GM23338 (cell line): ENCODE results near the gene YIPF3.

ENCODE experiments used
- EZH2 ChIP-seq: fragments of 200-600 bp; sonication (generic); IDR thresholded peaks from one replicate; pipeline ENCODE4 v1.8.0; 2017; ENCODE audit warnings: antibody characterized with exemption, mild to moderate bottlenecking, low read depth; ENCODE audit not compliant: unreplicated experiment
- POLR2AphosphoS5 ChIP-seq: IDR thresholded peaks from 2 replicates; pipeline ENCODE4 v1.6.1; 2016; ENCODE audit warnings: antibody characterized with exemption, low read depth
- TF ChIP-seq, protein P1 (sequence below), 2 experiments: fragments of 200-600 bp in 1 of 2; sonication (generic) in 1 of 2; conservative IDR thresholded peaks; 2 replicates each; pipeline versions ENCODE4 v1.5.1 to v1.6.1; 2016 to 2017; ENCODE audit warnings: antibody characterized with exemption in 2 of 2, low read depth in 2 of 2, mild to moderate bottlenecking in 2 of 2, moderate library complexity in 1 of 2

DNA sequence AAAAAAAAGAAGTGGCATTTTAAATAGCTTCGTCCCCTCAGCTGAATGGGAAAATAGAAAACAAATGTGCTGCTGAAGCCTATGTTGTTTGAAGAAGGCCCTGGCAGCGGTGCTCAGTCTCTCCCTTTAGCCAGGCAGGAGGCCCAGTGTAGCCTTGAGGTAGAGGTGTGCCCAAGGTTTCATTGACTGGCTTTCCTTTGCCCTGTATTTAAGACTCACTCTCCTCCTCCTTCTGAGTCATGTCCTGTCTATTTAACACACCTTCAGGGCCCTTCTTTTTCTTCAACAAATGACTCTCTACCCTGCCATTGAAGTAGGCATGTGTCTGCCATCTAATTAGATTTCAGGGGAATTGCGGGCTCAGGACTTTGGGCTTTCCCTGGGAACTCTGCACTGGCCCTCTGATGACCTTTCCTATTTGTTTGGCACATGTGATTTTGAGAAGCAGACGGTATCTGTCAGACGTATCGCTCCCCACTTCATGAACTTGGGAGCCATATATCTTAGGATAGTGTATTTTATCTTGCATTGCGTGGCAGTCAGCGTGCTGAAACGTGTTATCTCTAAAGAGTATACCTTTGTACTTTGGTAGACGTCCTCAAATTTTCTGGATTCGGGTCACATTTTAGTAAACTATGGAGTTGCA lies 35.0 kb downstream of the YIPF3 start:
- TF ChIP-seq, protein P1, sequence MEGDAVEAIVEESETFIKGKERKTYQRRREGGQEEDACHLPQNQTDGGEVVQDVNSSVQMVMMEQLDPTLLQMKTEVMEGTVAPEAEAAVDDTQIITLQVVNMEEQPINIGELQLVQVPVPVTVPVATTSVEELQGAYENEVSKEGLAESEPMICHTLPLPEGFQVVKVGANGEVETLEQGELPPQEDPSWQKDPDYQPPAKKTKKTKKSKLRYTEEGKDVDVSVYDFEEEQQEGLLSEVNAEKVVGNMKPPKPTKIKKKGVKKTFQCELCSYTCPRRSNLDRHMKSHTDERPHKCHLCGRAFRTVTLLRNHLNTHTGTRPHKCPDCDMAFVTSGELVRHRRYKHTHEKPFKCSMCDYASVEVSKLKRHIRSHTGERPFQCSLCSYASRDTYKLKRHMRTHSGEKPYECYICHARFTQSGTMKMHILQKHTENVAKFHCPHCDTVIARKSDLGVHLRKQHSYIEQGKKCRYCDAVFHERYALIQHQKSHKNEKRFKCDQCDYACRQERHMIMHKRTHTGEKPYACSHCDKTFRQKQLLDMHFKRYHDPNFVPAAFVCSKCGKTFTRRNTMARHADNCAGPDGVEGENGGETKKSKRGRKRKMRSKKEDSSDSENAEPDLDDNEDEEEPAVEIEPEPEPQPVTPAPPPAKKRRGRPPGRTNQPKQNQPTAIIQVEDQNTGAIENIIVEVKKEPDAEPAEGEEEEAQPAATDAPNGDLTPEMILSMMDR (conservative IDR thresholded peaks at IDR 0.05; ENCODE audit: low read depth in 2 of 2), result no peak
- no peak for TF ChIP-seq POLR2AphosphoS5
- TF ChIP-seq EZH2, result no peak
